Measurements from ENCODE around the gene ZFYVE21.

The ZFYVE21 gene

GRCh38 chr14:103741876-103742275 is 26.3 kb downstream of the ZFYVE21 start:
- TF ChIP-seq CTCF (IDR thresholded peaks at IDR 0.05; ENCODE audit: control insufficient read depth, insufficient read depth, low read depth, low read length, missing control alignments): no peak
- no peak for DNase-seq (ENCODE audit: low read depth)

GRCh38 chr14:103742499-103743255 is 27.1 kb downstream of the ZFYVE21 start:
- no peak overlapping the region for H3K4me3 ChIP-seq (ENCODE audit: control insufficient read depth, low read depth, low read length)
- no peak for TF ChIP-seq CTCF (IDR thresholded peaks at IDR 0.05; ENCODE audit: control insufficient read depth, insufficient read depth, low read depth, low read length, missing control alignments)
- no peak for DNase-seq (ENCODE audit: low read depth)

More at GRCh38 chr14:103741876-103742275, 26.3 kb downstream of the ZFYVE21 start:
- H3K4me3 ChIP-seq (ENCODE audit: control insufficient read depth, low read depth, low read length): no peak overlapping the region

GRCh38 chr14:103743691-103744090 is 28.1 kb downstream of the ZFYVE21 start:
- no peak overlapping the region for H3K4me3 ChIP-seq (ENCODE audit: control insufficient read depth, low read depth, low read length)
- DNase-seq (ENCODE audit: low read depth): no peak
- no peak for TF ChIP-seq CTCF (IDR thresholded peaks at IDR 0.05; ENCODE audit: control insufficient read depth, insufficient read depth, low read depth, low read length, missing control alignments)

- no peak overlapping the region for H3K4me3 ChIP-seq (ENCODE audit: control insufficient read depth, low read depth, low read length)
- no peak for TF ChIP-seq CTCF (IDR thresholded peaks at IDR 0.05; ENCODE audit: control insufficient read depth, insufficient read depth, low read depth, low read length, missing control alignments)
- no peak for DNase-seq (ENCODE audit: low read depth)
Observed at GRCh38 chr14:103744621-103745395, 29.2 kb downstream of the ZFYVE21 start.

- DNase-seq (ENCODE audit: low read depth): no peak
- no peak for TF ChIP-seq CTCF (IDR thresholded peaks at IDR 0.05; ENCODE audit: control insufficient read depth, insufficient read depth, low read depth, low read length, missing control alignments)
- H3K4me3 ChIP-seq (ENCODE audit: control insufficient read depth, low read depth, low read length): no peak overlapping the region
Observed at GRCh38 chr14:103745424-103745823, 29.8 kb downstream of the ZFYVE21 start.

GRCh38 chr14:103746701-103747100 is 31.1 kb downstream of the ZFYVE21 start:
- no peak overlapping the region for H3K4me3 ChIP-seq (ENCODE audit: control insufficient read depth, low read depth, low read length)
- no peak for TF ChIP-seq CTCF (IDR thresholded peaks at IDR 0.05; ENCODE audit: control insufficient read depth, insufficient read depth, low read depth, low read length, missing control alignments)
- DNase-seq (ENCODE audit: low read depth): peak; percentile 16
